Mesenchymal stem cell (in vitro differentiated cells and primary cell): ENCODE data around the gene SMIM44.

Experiments used
- DNase-seq: peaks from one replicate; pipeline ENCODE4 v3.0.0-alpha.2; 2013
- H2AFZ ChIP-seq: one replicate; pipeline ENCODE4 v1.6.1; 2013; ENCODE audit warnings: low read depth, mild to moderate bottlenecking, control low read depth, inconsistent platforms, low read length, moderate library complexity
- H2AK5ac ChIP-seq: 2 replicates; pipeline ENCODE4 v1.6.1; 2013; ENCODE audit warnings: low read length, moderate library complexity, mild to moderate bottlenecking, inconsistent platforms; ENCODE audit not compliant: severe bottlenecking
- H2BK120ac ChIP-seq: one replicate; pipeline ENCODE4 v1.6.1; 2013; ENCODE audit warnings: low read depth, mild to moderate bottlenecking, inconsistent platforms, low read length, moderate library complexity
- H2BK12ac ChIP-seq, 2 experiments: one replicate each; pipeline ENCODE4 v1.6.1; 2013; ENCODE audit warnings: inconsistent platforms in 2 of 2, low read length in 2 of 2, mild to moderate bottlenecking in 2 of 2, moderate library complexity in 2 of 2, control low read depth in 1 of 2
- H2BK15ac ChIP-seq: one replicate; pipeline ENCODE4 v1.6.1; 2013; ENCODE audit warnings: mild to moderate bottlenecking, low read depth, inconsistent platforms; ENCODE audit not compliant: poor library complexity, severe bottlenecking
- H2BK5ac ChIP-seq: 2 replicates; pipeline ENCODE4 v1.6.1; 2013; ENCODE audit warnings: low read depth, mild to moderate bottlenecking, low read length, control low read depth, inconsistent platforms; ENCODE audit not compliant: poor library complexity, severe bottlenecking
- H3K14ac ChIP-seq, 2 experiments: one replicate each; pipeline ENCODE4 v1.6.1; 2013; ENCODE audit warnings: inconsistent platforms in 2 of 2, low read length in 2 of 2, control low read depth in 1 of 2, mild to moderate bottlenecking in 1 of 2, moderate library complexity in 1 of 2
- H3K18ac ChIP-seq, 2 experiments: one replicate each; pipeline ENCODE4 v1.6.1; 2013; ENCODE audit warnings: inconsistent platforms in 2 of 2, low read length in 2 of 2, control low read depth in 1 of 2, low read depth in 1 of 2, mild to moderate bottlenecking in 1 of 2
- H3K23ac ChIP-seq, 2 experiments: one replicate each; pipeline ENCODE4 v1.6.1; 2013; ENCODE audit warnings: inconsistent platforms in 2 of 2, low read length in 2 of 2, mild to moderate bottlenecking in 2 of 2, moderate library complexity in 2 of 2, control low read depth in 1 of 2
- H3K27ac ChIP-seq: 2 replicates; pipeline ENCODE4 v1.5.1; 2013; ENCODE audit warnings: mild to moderate bottlenecking, moderate library complexity, low read length, control low read depth, inconsistent platforms; ENCODE audit not compliant: poor library complexity, severe bottlenecking
- H3K27me3 ChIP-seq, 2 experiments: 2 replicates each; pipeline versions ENCODE4 v1.6.1 to v1.7.0; 2013; ENCODE audit warnings: low read length in 2 of 2, mild to moderate bottlenecking in 2 of 2, moderate library complexity in 2 of 2, control low read depth in 1 of 2, inconsistent platforms in 1 of 2; ENCODE audit not compliant: control insufficient read depth in 1 of 2, insufficient read depth in 1 of 2
- H3K36me3 ChIP-seq, 2 experiments: 2 replicates each; pipeline versions ENCODE4 v1.6.1 to v1.7.0; 2013; ENCODE audit warnings: low read length in 2 of 2, control low read depth in 1 of 2, inconsistent platforms in 1 of 2, low read depth in 1 of 2, mild to moderate bottlenecking in 1 of 2; ENCODE audit not compliant: insufficient read depth in 2 of 2, control insufficient read depth in 1 of 2
- H3K4ac ChIP-seq, 2 experiments: one replicate each; pipeline ENCODE4 v1.6.1; 2013; ENCODE audit warnings: inconsistent platforms in 2 of 2, low read length in 2 of 2, mild to moderate bottlenecking in 2 of 2, moderate library complexity in 2 of 2, control low read depth in 1 of 2, low read depth in 1 of 2
- H3K4me1 ChIP-seq: 2 replicates; pipeline ENCODE4 v1.6.1; 2013; ENCODE audit warnings: low read depth, low read length, control low read depth; ENCODE audit not compliant: control insufficient read depth, insufficient read depth
- H3K4me2 ChIP-seq: 2 replicates; pipeline ENCODE4 v1.6.1; 2013; ENCODE audit warnings: low read length, mild to moderate bottlenecking, inconsistent platforms; ENCODE audit not compliant: poor library complexity, severe bottlenecking
- H3K4me3 ChIP-seq, 2 experiments: 2 replicates each; pipeline versions ENCODE4 v1.5.1 to v1.7.0; 2013; ENCODE audit warnings: low read length in 2 of 2, mild to moderate bottlenecking in 2 of 2, control low read depth in 1 of 2, low read depth in 1 of 2; ENCODE audit not compliant: insufficient read depth in 1 of 2
- H3K79me1 ChIP-seq: replicated peaks from 2 replicates; pipeline ENCODE4 v1.6.1; 2013; ENCODE audit warnings: mild to moderate bottlenecking, control low read depth, low read length, inconsistent platforms; ENCODE audit not compliant: poor library complexity, severe bottlenecking
- H3K9ac ChIP-seq: 2 replicates; pipeline ENCODE4 v1.7.0; 2013; ENCODE audit warnings: mild to moderate bottlenecking, low read length, moderate library complexity
- H3K9me3 ChIP-seq: 2 replicates; pipeline ENCODE4 v1.7.0; 2013; ENCODE audit warnings: mild to moderate bottlenecking, low read length; ENCODE audit not compliant: control insufficient read depth
- H4K8ac ChIP-seq: one replicate; pipeline ENCODE4 v1.6.1; 2013; ENCODE audit warnings: inconsistent platforms, mild to moderate bottlenecking, low read length, moderate library complexity
- H4K91ac ChIP-seq: one replicate; pipeline ENCODE4 v1.6.1; 2013; ENCODE audit warnings: mild to moderate bottlenecking, low read length, inconsistent platforms
- WGBS: methylation state at CpG from one replicate; pipeline ENCODE4 v1.1.7; 2013; ENCODE audit warnings: mixed read lengths; 5-methylcytosine and 5-hydroxymethylcytosine counted together

The SMIM44 gene

GRCh38 chr19:3464587-3465235, 18.5 kb downstream of the SMIM44 start:
- H2BK15ac ChIP-seq, result peak overlapping the region; percentile 67
- H4K8ac ChIP-seq, result no peak overlapping the region
- H3K9ac ChIP-seq, result no peak overlapping the region
- no peak overlapping the region for H3K18ac ChIP-seq
- no peak overlapping the region for H4K91ac ChIP-seq
- H3K4me1 ChIP-seq, result peaks cover 28% of the 10 kb centered on the region
- no peak overlapping the region for H2BK120ac ChIP-seq
- H2AFZ ChIP-seq, result no peak overlapping the region
- H3K14ac ChIP-seq, result no peak overlapping the region
- H3K27ac ChIP-seq, result no peak overlapping the region
- H3K36me3 ChIP-seq, result peaks cover 31 to 41% of the 10 kb centered on the region in 2 experiments
- H3K23ac ChIP-seq, result no peak overlapping the region
- peak overlapping the region in 1 of 2 experiments; percentile 35 for H3K4ac ChIP-seq
- 34% methylated on average over 21 of the region's 31 CpGs for WGBS
- H3K4me3 ChIP-seq, result no peak overlapping the region
- H3K27me3 ChIP-seq, result no peaks in the 10 kb centered on the region
- no peak overlapping the region for H3K4me2 ChIP-seq
- peak; percentile 56 for DNase-seq
- H2AK5ac ChIP-seq, result no peak overlapping the region
- H3K9me3 ChIP-seq, result no peaks in the 10 kb centered on the region
- peak overlapping the region in 1 of 2 experiments; percentile 60 for H2BK12ac ChIP-seq
- H3K79me1 ChIP-seq, result peaks cover 14% of the 10 kb centered on the region
- no peak overlapping the region for H2BK5ac ChIP-seq

GRCh38 chr19:3463714-3464586, 19.3 kb downstream of the SMIM44 start:
- Histone ChIP-seq H3K79me1 (peaks cover 18% of the 10 kb centered on the region), H3K27ac (no peak overlapping the region), H2BK5ac (no peak overlapping the region), H2AK5ac (no peak overlapping the region), H2AFZ (no peak overlapping the region), H3K4ac (peak overlapping the region in 1 of 2 experiments; percentile 35), H3K27me3 (no peaks in the 10 kb centered on the region), H3K36me3 (peaks cover 31 to 41% of the 10 kb centered on the region in 2 experiments), H3K9ac (no peak overlapping the region), H3K14ac (peak overlapping the region in 1 of 2 experiments; percentile 31), H3K9me3 (no peaks in the 10 kb centered on the region), H2BK15ac (peak overlapping the region; percentile 67), H3K4me2 (no peak overlapping the region), H3K23ac (no peak overlapping the region), H2BK12ac (peak overlapping the region in 1 of 2 experiments; percentile 59), H2BK120ac (no peak overlapping the region), H3K4me1 (peaks cover 35% of the 10 kb centered on the region), H4K8ac (peak overlapping the region; percentile 60), H3K4me3 (no peak overlapping the region), H3K18ac (peak overlapping the region; percentile 31 to 74), H4K91ac (peak overlapping the region; percentile 67)
- no peak for DNase-seq
- 45% methylated on average over 35 of the region's 57 CpGs for WGBS

- no peak overlapping the region for H2BK5ac ChIP-seq
- peak overlapping the region; percentile 0 to 59 for H2BK12ac ChIP-seq
- no peak overlapping the region for H4K91ac ChIP-seq
- peak overlapping the region; percentile 63 for H2BK15ac ChIP-seq
- peaks cover 18% of the 10 kb centered on the region for H3K79me1 ChIP-seq
- WGBS, result 49% methylated on average over 33 of the region's 58 CpGs
- H3K4me2 ChIP-seq, result no peak overlapping the region
- no peak overlapping the region for H3K4ac ChIP-seq
- no peak overlapping the region for H3K14ac ChIP-seq
- no peak for DNase-seq
- H3K4me3 ChIP-seq, result no peak overlapping the region
- H3K9ac ChIP-seq, result no peak overlapping the region
- peaks cover 31 to 40% of the 10 kb centered on the region in 2 experiments for H3K36me3 ChIP-seq
- peak overlapping the region in 1 of 2 experiments; percentile 87 for H3K23ac ChIP-seq
- H3K18ac ChIP-seq, result peak overlapping the region in 1 of 2 experiments; percentile 44
- no peak overlapping the region for H2AK5ac ChIP-seq
- no peak overlapping the region for H4K8ac ChIP-seq
- H3K27ac ChIP-seq, result no peak overlapping the region
- no peak overlapping the region for H2AFZ ChIP-seq
- no peaks in the 10 kb centered on the region for H3K9me3 ChIP-seq
- H2BK120ac ChIP-seq, result no peak overlapping the region
- peaks cover 43% of the 10 kb centered on the region for H3K4me1 ChIP-seq
- H3K27me3 ChIP-seq, result no peaks in the 10 kb centered on the region
Observed at GRCh38 chr19:3462991-3463713, 20.1 kb downstream of the SMIM44 start.
